Upper lobe of right lung (tissue), 1 donor: ENCODE data around the gene S100Z. TPM values are rescaled to one million over a fixed set of nuclear protein-coding genes. Genes with fewer than 3 reads are reported as not detected.

ENCODE experiments used
- ATAC-seq: fragments of 200-7000 bp; cut with Tn5 transposase; one replicate; pipeline ENCODE4 v1.9.1; 2020; ENCODE audit warnings: mild to moderate bottlenecking, moderate library complexity
- DNase-seq: peaks from one replicate; pipeline ENCODE4 v3.0.0-alpha.2; 2020
- H3K27ac ChIP-seq: fragments of 200-600 bp; one replicate; pipeline ENCODE4 v1.8.0; 2022
- H3K27me3 ChIP-seq: fragments of 200-600 bp; one replicate; pipeline ENCODE4 v1.8.0; 2022; ENCODE audit warnings: mild to moderate bottlenecking
- H3K36me3 ChIP-seq: fragments of 200-600 bp; one replicate; pipeline ENCODE4 v1.8.0; 2022
- H3K4me1 ChIP-seq: fragments of 200-600 bp; one replicate; pipeline ENCODE4 v1.8.0; 2022
- H3K4me3 ChIP-seq: fragments of 200-600 bp; one replicate; pipeline ENCODE4 v1.8.0; 2022; ENCODE audit warnings: mild to moderate bottlenecking
- H3K9me3 ChIP-seq: fragments of 200-600 bp; one replicate; pipeline ENCODE4 v1.8.0; 2022
- CTCF ChIP-seq: fragments of 200-600 bp; IDR thresholded peaks from one replicate; pipeline ENCODE4 v1.8.0; 2022; ENCODE audit warnings: antibody characterized with exemption
- intact Hi-C: fragments of 100-400 bp; cut with DNase I; formaldehyde crosslinking; loops from one replicate; pipeline ENCODE4 v1.11.0; 2022
- total RNA-seq: library from RNA; stranded (reverse); fragmentation: NEBNext Ultra II Directional; extraction: Animal tissue kit (Norgen Biotek cat#: 25700); gene quantifications from one replicate; pipeline ENCODE4 v1.2.1, GENCODE V29; 2021
- donor health status: DM: no; HTN: yes; CAD: no; lungs with severe emphysema.

The S100Z gene
- total RNA-seq, 1 donor from 2014 or later: 0.52 TPM

DNA sequence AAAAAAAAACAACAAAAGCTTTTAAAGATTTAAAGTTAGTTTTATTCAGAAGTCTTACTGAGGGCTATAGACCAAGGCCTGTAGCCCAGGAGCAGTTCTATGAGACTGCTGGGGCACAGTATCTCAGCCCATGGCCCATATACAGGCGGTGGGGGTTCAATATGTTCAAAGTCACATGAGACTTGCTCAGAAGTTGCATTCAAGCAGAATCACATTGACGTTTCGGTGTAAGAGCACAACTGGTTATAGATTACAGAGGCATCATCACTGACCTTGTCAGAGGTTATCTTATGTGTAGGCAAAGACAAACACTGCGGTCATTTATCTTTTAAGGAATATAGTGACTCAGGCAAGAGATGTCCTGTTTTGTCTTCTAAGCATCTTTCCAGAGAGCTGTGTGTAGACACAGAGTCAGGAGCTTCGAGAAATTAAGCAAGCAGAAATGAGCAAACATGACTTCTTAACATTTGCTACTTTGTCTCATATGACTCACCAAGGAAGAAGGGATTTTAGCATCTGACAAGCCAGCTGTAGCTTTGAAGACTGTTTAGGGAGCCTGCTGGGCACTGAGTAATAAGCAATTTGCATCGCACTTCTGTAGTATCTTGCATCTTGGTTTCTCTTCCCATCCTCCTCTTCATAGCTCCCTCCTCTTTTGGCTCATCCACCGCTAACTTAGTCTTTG, 43.9 kb upstream of the S100Z start:
- DNase-seq (no peak), ATAC-seq (no peak)
- intact Hi-C loops: no loop called here
- Histone ChIP-seq H3K9me3 (no peaks in the 10 kb centered on the region), H3K36me3 (no peaks in the 10 kb centered on the region), H3K27ac (no peak overlapping the region), H3K4me1 (peaks cover 4% of the 10 kb centered on the region), H3K4me3 (no peak overlapping the region), H3K27me3 (no peaks in the 10 kb centered on the region)
- no peak for TF ChIP-seq CTCF

DNA sequence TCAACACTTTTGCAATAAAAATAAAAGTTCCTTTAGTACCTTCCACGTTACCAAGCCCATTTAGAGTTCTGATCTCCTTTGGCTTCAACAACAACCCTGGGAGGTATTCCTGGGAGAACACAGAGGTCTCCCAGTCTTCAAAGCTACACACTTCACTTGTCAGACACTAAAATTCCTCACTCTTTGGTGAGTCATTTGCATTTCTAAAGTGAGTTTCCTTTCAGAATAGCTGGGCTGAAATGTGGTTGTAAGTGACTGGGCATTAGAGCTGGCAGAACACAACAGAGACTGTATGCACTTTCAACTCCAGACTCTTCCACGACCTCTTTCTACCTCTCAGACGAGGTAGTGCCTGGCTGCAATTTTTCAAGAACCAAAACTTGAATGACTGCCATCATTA, 42.5 kb upstream of the S100Z start:
- TF ChIP-seq CTCF: no peak
- no peak overlapping the region for H3K4me3 ChIP-seq
- H3K9me3 ChIP-seq: no peaks in the 10 kb centered on the region
- DNase-seq (no peak), ATAC-seq (no peak)
- H3K27ac ChIP-seq: no peak overlapping the region
- intact Hi-C loops: no loop called here
- H3K36me3 ChIP-seq: no peaks in the 10 kb centered on the region
- no peaks in the 10 kb centered on the region for H3K27me3 ChIP-seq
- no peaks in the 10 kb centered on the region for H3K4me1 ChIP-seq

GRCh38 chr5:76808141-76808691, 41.6 kb upstream of the S100Z start:
- no peaks in the 10 kb centered on the region for H3K9me3 ChIP-seq
- no peak overlapping the region for H3K4me3 ChIP-seq
- DNase-seq (no peak), ATAC-seq (no peak)
- H3K36me3 ChIP-seq: no peaks in the 10 kb centered on the region
- no peak for TF ChIP-seq CTCF
- H3K27me3 ChIP-seq: no peaks in the 10 kb centered on the region
- no peaks in the 10 kb centered on the region for H3K4me1 ChIP-seq
- H3K27ac ChIP-seq: no peak overlapping the region
- intact Hi-C loops: no loop called here

DNA sequence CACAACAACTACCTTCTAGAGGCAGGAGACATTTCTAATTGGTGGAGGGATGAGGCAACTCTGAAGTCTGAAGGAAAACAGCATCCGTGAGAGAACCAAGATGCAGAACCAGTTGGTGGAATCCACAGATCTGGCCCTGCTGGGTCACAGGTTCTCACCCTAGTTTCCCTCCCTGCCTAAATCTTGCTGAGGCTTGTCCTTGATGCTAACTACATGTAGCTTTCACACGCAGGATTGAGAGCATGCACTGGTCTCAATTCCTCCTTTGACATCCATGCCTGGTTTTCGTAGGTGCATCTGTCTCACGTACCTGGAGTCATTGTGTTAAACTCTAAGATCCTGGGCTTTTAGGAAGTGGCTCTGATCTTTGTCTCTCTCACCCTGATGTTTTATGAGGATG, 40.7 kb upstream of the S100Z start:
- H3K27me3 ChIP-seq: no peaks in the 10 kb centered on the region
- DNase-seq: peak; percentile 9
- H3K36me3 ChIP-seq: no peaks in the 10 kb centered on the region
- ATAC-seq: no peak
- no peak overlapping the region for H3K27ac ChIP-seq
- no peaks in the 10 kb centered on the region for H3K4me1 ChIP-seq
- TF ChIP-seq CTCF: no peak
- no peaks in the 10 kb centered on the region for H3K9me3 ChIP-seq
- no peak overlapping the region for H3K4me3 ChIP-seq
- intact Hi-C loops: no loop called here

- no peak overlapping the region for H3K27ac ChIP-seq
- H3K36me3 ChIP-seq: no peaks in the 10 kb centered on the region
- intact Hi-C loops: no loop called here
Observed at GRCh38 chr5:76810236-76810635, 39.6 kb upstream of the S100Z start.

More at GRCh38 chr5:76810236-76810635, 39.6 kb upstream of the S100Z start:
- Histone ChIP-seq H3K9me3 (no peaks in the 10 kb centered on the region), H3K27me3 (no peaks in the 10 kb centered on the region), H3K4me3 (no peak overlapping the region), H3K4me1 (no peaks in the 10 kb centered on the region)
- no peak for ATAC-seq
- no peak for TF ChIP-seq CTCF
- DNase-seq: peak; percentile 13
